Measurements from ENCODE around the gene MON1A. TPM values are rescaled to one million over a fixed set of nuclear protein-coding genes. Genes with fewer than 3 reads are reported as not detected.

MON1A gene
- total RNA-seq, 2 experiments from 2014 or later, result 6.9 to 8.5 TPM

- ChIA-PET CTCF (interaction anchor here (1.3 to 3.4 kb wide), 2 partner anchors 17 to 99 kb away, joined by 3 to 12 read pairs; partner anchors contain the start of gene INKA1), POLR2A (interaction anchor here (0.7 to 1.3 kb wide), 3 partner anchors 20 to 183 kb away, joined by 3 to 4 read pairs (median 3); no protein-coding TSS in a partner anchor)
- H3K27me3 Mint-ChIP-seq, result no peaks in the 10 kb centered on the region
- H3K4me3 Mint-ChIP-seq, result no peak overlapping the region
- H3K9me3 Mint-ChIP-seq, result no peaks in the 10 kb centered on the region
- ATAC-seq (no peak), DNase-seq (no peak)
- intact Hi-C loops (cut with micrococcal nuclease), result no loop called here
- H3K27ac Mint-ChIP-seq, result no peak overlapping the region
- no peak for TF ChIP-seq CTCF (IDR thresholded peaks at IDR 0.05)
- H3K4me1 Mint-ChIP-seq (ENCODE audit: low read depth), result peaks cover 17% of the 10 kb centered on the region
- H3K36me3 Mint-ChIP-seq (ENCODE audit: low read depth), result peaks cover 2% of the 10 kb centered on the region
Measured at GRCh38 chr3:49901366-49902339, 28.0 kb downstream of the MON1A start.

- ChIA-PET CTCF (interaction anchor here (0.7 to 3.4 kb wide), 7 partner anchors 16 to 98 kb away, joined by 3 to 12 read pairs (median 3); partner anchors contain the start of gene INKA1), POLR2A (interaction anchor here (0.7 to 1.0 kb wide), 2 partner anchors 181 to 182 kb away, joined by 3 read pairs; partner anchors contain the start of gene AMIGO3)
- TF ChIP-seq CTCF (IDR thresholded peaks at IDR 0.05), result no peak
- Mint-ChIP-seq H3K27ac (no peak overlapping the region), H3K27me3 (no peaks in the 10 kb centered on the region), H3K36me3 (ENCODE audit: low read depth) (peaks cover 2% of the 10 kb centered on the region), H3K4me3 (no peak overlapping the region), H3K9me3 (no peaks in the 10 kb centered on the region), H3K4me1 (ENCODE audit: low read depth) (peaks cover 7% of the 10 kb centered on the region)
- DNase-seq (no peak), ATAC-seq (no peak)
- intact Hi-C loops (cut with micrococcal nuclease), result no loop called here
Measured at GRCh38 chr3:49900491-49901153, 29.0 kb downstream of the MON1A start.

GRCh38 chr3:49899815-49900214 is 29.8 kb downstream of the MON1A start:
- CTCF ChIA-PET, result interaction anchor here (0.7 to 3.4 kb wide), 10 partner anchors 11 to 99 kb away, joined by 3 to 12 read pairs (median 3); partner anchors contain the start of gene INKA1

GRCh38 chr3:49898991-49899390 is 30.6 kb downstream of the MON1A start:
- Mint-ChIP-seq H3K9me3 (no peaks in the 10 kb centered on the region), H3K27me3 (no peaks in the 10 kb centered on the region), H3K4me3 (no peak overlapping the region), H3K27ac (no peak overlapping the region), H3K36me3 (ENCODE audit: low read depth) (peaks cover 1% of the 10 kb centered on the region), H3K4me1 (ENCODE audit: low read depth) (peaks cover 2% of the 10 kb centered on the region)
- CTCF ChIA-PET, result interaction anchor here (0.8 to 3.4 kb wide), 4 partner anchors 12 to 96 kb away, joined by 3 to 12 read pairs (median 6); partner anchors contain the start of gene INKA1
- intact Hi-C loops (cut with micrococcal nuclease), result no loop called here
- ATAC-seq (no peak), DNase-seq (no peak)
- no peak for TF ChIP-seq CTCF (IDR thresholded peaks at IDR 0.05)
- POLR2A ChIA-PET, result no interaction called here

More at GRCh38 chr3:49899815-49900214, 29.8 kb downstream of the MON1A start:
- Mint-ChIP-seq H3K4me3 (no peak overlapping the region), H3K27me3 (no peaks in the 10 kb centered on the region), H3K36me3 (ENCODE audit: low read depth) (peaks cover 2% of the 10 kb centered on the region), H3K4me1 (ENCODE audit: low read depth) (peaks cover 3% of the 10 kb centered on the region), H3K9me3 (no peaks in the 10 kb centered on the region), H3K27ac (no peak overlapping the region)
- POLR2A ChIA-PET, result interaction anchor here (1.0 kb wide), 1 partner anchor 180 kb away, joined by 3 read pairs; the partner anchor contains the start of gene AMIGO3
- DNase-seq (peak; percentile 44), ATAC-seq (no peak)
- no peak for TF ChIP-seq CTCF (IDR thresholded peaks at IDR 0.05)
- intact Hi-C loops (cut with micrococcal nuclease), result no loop called here
